K562 (cell line): Measurements from ENCODE around the gene SEC11A. TPM values are rescaled to one million over a fixed set of nuclear protein-coding genes. Genes with fewer than 3 reads are reported as not detected.
A peak's percentile ranks its signal among the peaks of the same experiment; 100 is the strongest.

ENCODE experiments used
- LEF1 ChIP-seq: fragments of 450-650 bp; IDR thresholded peaks from 2 replicates; pipeline ENCODE4 v1.6.1; 2016; ENCODE audit warnings: mild to moderate bottlenecking
- MYC ChIP-seq, 2 experiments: fragments of 250-450 bp in 1 of 2; sonication (Bioruptor Pico) in 1 of 2; IDR thresholded peaks; 2 replicates each; pipeline versions ENCODE4 v1.5.1 to v1.6.1; 2012 to 2021; ENCODE audit warnings: low read depth in 2 of 2, borderline replicate concordance in 1 of 2, improper control_type of control experiment in 1 of 2, low read length in 1 of 2, mild to moderate bottlenecking in 1 of 2, moderate library complexity in 1 of 2
- NELFE ChIP-seq: IDR thresholded peaks from 2 replicates; pipeline ENCODE4 v1.6.1; 2011; ENCODE audit warnings: mild to moderate bottlenecking; ENCODE audit not compliant: insufficient read depth, insufficient read length
- RBBP5 ChIP-seq: fragments of 200-600 bp; sonication (generic); IDR thresholded peaks from 2 replicates; pipeline ENCODE4 v1.6.1; 2012; ENCODE audit warnings: borderline replicate concordance, mild to moderate bottlenecking, low read length, control low read depth, inconsistent platforms; ENCODE audit not compliant: insufficient read depth, poor library complexity, severe bottlenecking
- RREB1 ChIP-seq: fragments of 250-450 bp; sonication (Bioruptor Pico); IDR thresholded peaks from 2 replicates; pipeline ENCODE4 v1.4.0; 2020
- SAP30 ChIP-seq: fragments of 200-600 bp; sonication (generic); IDR thresholded peaks from 2 replicates; pipeline ENCODE4 v1.6.1; 2012; ENCODE audit warnings: borderline replicate concordance, low read depth, mild to moderate bottlenecking, moderate library complexity, low read length, control low read depth, inconsistent platforms; ENCODE audit not compliant: insufficient read depth, poor library complexity, severe bottlenecking
- SRSF7 ChIP-seq: fragments of 200-400 bp; formaldehyde crosslinking; optimal IDR thresholded peaks from 2 replicates; pipeline ENCODE3; 2017; ENCODE audit warnings: mild to moderate bottlenecking, low read depth, low read length
- ZBTB11 ChIP-seq, 3 experiments: fragments of 200-800 bp in 1 of 3; fragments of 250-450 bp in 1 of 3; fragments of 450-650 bp in 1 of 3; sonication (Bioruptor Pico) in 1 of 3; sonication (Bioruptor generic) in 1 of 3; formaldehyde crosslinking in 1 of 3; IDR thresholded peaks; 2 replicates each; pipeline versions ENCODE4 v1.6.1 to v1.8.0; 2016 to 2022; ENCODE audit warnings: mild to moderate bottlenecking in 2 of 3, missing genetic modification characterization in 2 of 3, missing compliant biosample characterization in 1 of 3, moderate library complexity in 1 of 3
- ZBTB17 ChIP-seq: fragments of 450-650 bp; formaldehyde crosslinking; IDR thresholded peaks from 2 replicates; pipeline ENCODE4 v1.4.0; 2020; ENCODE audit warnings: mild to moderate bottlenecking
- ZFP1 ChIP-seq: fragments of 450-650 bp; formaldehyde crosslinking; IDR thresholded peaks from 2 replicates; pipeline ENCODE4 v1.4.0; 2020; ENCODE audit warnings: mild to moderate bottlenecking, mixed read lengths
- ZNF263 ChIP-seq: sonication (generic); formaldehyde crosslinking; IDR thresholded peaks from 2 replicates; pipeline ENCODE4 v1.8.0; 2022; ENCODE audit warnings: mild to moderate bottlenecking, missing genetic modification reagents, borderline replicate concordance
- ZNF561 ChIP-seq: fragments of 450-650 bp; formaldehyde crosslinking; conservative IDR thresholded peaks from 2 replicates; pipeline ENCODE4 v1.4.0; 2020; ENCODE audit warnings: mild to moderate bottlenecking, moderate library complexity
- ZNF75A ChIP-seq: fragments of 450-650 bp; formaldehyde crosslinking; IDR thresholded peaks from 2 replicates; pipeline ENCODE4 v1.4.0; 2020; ENCODE audit warnings: mild to moderate bottlenecking
- polyA plus RNA-seq, 8 experiments: library from polyadenylated mRNA; depleted of rRNA in 4 of 8; stranded (reverse) in 5 of 8; unstranded in 3 of 8; fragments of >200 nt; fragmentation: Nextera tagmentation in 2 of 8; fragmentation: Illumina TruSeq in 1 of 8; extraction: Ambion mirVana in 2 of 8; extraction: Trizol in 1 of 8; gene quantifications; 2 replicates each; pipeline versions ENCODE4 v1.2.1 to v1.2.3, GENCODE V29; 2011 to 2014; ENCODE audit warnings: inconsistent platforms in 1 of 8, missing spikeins in 1 of 8
- total RNA-seq, 7 experiments: library from RNA; depleted of rRNA in 6 of 7; stranded (reverse); fragments of >200 nt in 6 of 7; fragmentation: Illumina TruSeq in 2 of 7; extraction: Trizol in 2 of 7; gene quantifications; 2 replicates each; pipeline versions ENCODE4 v1.2.1 to v1.2.3, GENCODE V29; 2011 to 2021; ENCODE audit warnings: low replicate concordance in 1 of 7
- TF ChIP-seq, protein P1 (sequence below), 2 experiments: fragments of 450-650 bp in 1 of 2; sonication (generic) in 1 of 2; formaldehyde crosslinking in 1 of 2; IDR thresholded peaks in 1 of 2; conservative IDR thresholded peaks in 1 of 2; 2 replicates each; pipeline versions ENCODE4 v1.6.1 to v1.8.1; 2016 to 2023; ENCODE audit warnings: mild to moderate bottlenecking in 2 of 2, moderate library complexity in 2 of 2, inconsistent platforms in 1 of 2, missing genetic modification reagents in 1 of 2

SEC11A gene
- total and polyA plus RNA-seq, 9 of the 15 experiments (the other 6 are each of a cell fraction or from before 2014, with no cell fraction given) = 175 to 310 (median 229) TPM

- TF ChIP-seq SAP30 (peak; percentile 3), RREB1 (CRISPR knock-in tag) (0 out of 2 replicates have a peak, but pooled peaks have one; percentile 5), ZNF75A (CRISPR knock-in tag) (no peak), ZNF263 (CRISPR knock-in tag) (peak; percentile 73), SRSF7 (no peak), ZBTB17 (no peak), NELFE (no peak), RBBP5 (peak; percentile 2), ZBTB11 (CRISPR knock-in tag; IDR thresholded peaks at IDR 0.05) (no peak), ZFP1 (CRISPR knock-in tag) (no peak), MYC (IDR thresholded peaks at IDR 0.05; ENCODE audit: low read depth, low read length) (peak; percentile 9; the same call in 1 of the 2 replicates), MYC (CRISPR knock-in tag; IDR thresholded peaks at IDR 0.05; ENCODE audit: borderline replicate concordance, low read depth) (no peak), ZNF561 (CRISPR knock-in tag) (no peak), LEF1 (no peak)
- TF ChIP-seq, protein P1, sequence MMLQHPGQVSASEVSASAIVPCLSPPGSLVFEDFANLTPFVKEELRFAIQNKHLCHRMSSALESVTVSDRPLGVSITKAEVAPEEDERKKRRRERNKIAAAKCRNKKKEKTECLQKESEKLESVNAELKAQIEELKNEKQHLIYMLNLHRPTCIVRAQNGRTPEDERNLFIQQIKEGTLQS (IDR thresholded peaks at IDR 0.05) = no peak
- TF ChIP-seq, protein P1 (CRISPR knock-in tag; conservative IDR thresholded peaks at IDR 0.05) = 0 out of 2 replicates have a peak, but pooled peaks have one; percentile 58
These were observed 33.4 kb upstream of the SEC11A start (continued) for GRCh38 chr15:84749111-84749991.
